CD4-positive, alpha-beta T cell treated with Interleukin-4 for 4 hours (primary cell): ENCODE data around the gene FBXL7.

Source experiments
- DNase-seq: peaks from one replicate; pipeline ENCODE4 v3.0.0-alpha.2; 2020

Gene FBXL7

GRCh38 chr5:15547261-15547839, 47.4 kb downstream of the FBXL7 start:
- DNase-seq: no peak

DNA sequence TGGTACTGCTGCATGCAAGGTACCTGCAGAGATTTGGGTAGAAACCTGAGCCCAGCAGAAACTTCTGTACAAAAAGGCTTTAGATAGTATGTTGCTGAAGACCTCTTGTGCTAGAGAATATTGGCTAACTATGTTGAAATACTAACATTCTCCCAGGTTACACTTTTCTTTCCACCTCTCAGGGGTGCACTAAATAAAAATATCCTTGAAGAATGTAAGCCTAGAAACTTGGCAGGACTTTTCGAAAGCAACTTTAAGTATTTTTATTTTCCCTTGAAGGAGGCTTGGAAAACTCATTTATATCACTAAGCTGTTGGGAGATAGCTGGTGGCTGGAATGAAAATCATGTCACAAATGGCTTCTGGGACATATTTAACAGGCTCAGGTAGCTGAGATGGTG, 50.0 kb downstream of the FBXL7 start:
- no peak for DNase-seq

DNA sequence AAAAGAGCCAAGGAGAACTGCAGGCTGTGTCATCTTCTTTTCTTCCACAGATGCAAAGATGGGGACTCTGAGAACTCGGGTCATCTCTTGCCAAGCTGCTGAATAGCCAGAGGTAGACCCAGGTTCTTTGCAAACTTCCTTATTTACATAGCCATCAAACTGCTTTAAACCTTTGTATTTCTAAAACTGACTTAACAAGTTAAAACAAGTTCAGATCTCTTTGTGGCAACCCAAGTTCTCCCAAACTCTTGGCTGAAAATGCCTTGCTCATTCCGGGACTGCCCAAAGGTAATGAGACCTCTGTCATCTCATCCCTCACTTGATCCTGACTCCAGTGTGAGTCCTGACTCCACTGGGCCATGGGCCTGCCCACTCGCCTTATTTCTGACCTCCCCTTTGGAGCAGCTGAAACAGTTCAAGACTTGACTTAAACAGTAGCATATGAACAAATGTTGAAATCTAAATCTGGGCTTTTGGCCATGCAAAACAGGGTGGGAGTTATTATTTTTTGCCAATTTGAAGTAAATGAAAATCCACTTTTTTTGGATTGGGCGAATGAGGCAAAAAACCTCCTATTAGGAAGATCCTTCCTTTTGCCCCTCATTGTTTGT, 50.6 kb downstream of the FBXL7 start:
- DNase-seq: no peak

- DNase-seq: no peak
These were observed 51.1 kb downstream of the FBXL7 start for GRCh38 chr5:15551113-15551504.

DNA sequence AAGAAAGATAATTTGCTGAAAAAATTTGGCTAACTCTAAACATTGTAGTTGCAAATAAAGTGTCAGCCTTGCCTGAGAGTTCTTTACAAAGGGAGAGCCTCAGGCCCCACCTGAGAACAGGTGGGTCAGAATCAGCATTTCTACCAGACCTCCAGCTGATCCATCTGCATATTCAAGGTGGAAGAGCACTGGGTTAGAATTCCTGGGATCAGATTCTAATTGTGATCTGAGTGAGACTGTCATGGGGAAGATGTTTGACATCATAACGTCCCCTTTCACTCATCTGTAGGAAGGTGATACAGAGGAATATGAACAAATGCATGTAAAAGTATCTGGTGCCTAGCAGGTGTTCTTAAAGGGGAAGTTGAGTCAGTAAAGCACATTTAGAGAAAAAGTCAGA, 54.6 kb downstream of the FBXL7 start:
- DNase-seq: no peak

DNA sequence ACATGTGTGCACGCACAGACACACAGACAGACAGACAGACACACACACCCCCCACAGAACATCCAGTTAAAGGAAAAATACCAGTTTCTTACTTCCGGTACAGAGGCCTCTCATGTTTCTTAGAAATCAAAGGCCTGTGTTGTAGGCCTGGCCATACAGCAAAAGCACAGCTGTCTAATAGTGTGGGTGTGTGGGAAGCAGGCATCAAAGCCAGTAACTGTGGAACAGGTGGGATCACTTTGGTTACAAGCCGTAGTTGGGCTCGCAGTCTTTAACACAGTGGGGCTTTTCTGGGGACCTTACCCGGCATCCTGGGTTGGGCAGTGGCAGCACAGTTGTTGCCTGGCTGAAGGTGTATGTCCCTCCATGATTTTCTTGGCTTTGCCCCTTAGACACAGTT, 55.2 kb downstream of the FBXL7 start:
- DNase-seq: no peak

GRCh38 chr5:15558240-15558639, 58.3 kb downstream of the FBXL7 start:
- no peak for DNase-seq

GRCh38 chr5:15558681-15559080, 58.7 kb downstream of the FBXL7 start:
- no peak for DNase-seq

- DNase-seq: no peak
These were observed 60.4 kb downstream of the FBXL7 start for GRCh38 chr5:15560421-15560820.

DNA sequence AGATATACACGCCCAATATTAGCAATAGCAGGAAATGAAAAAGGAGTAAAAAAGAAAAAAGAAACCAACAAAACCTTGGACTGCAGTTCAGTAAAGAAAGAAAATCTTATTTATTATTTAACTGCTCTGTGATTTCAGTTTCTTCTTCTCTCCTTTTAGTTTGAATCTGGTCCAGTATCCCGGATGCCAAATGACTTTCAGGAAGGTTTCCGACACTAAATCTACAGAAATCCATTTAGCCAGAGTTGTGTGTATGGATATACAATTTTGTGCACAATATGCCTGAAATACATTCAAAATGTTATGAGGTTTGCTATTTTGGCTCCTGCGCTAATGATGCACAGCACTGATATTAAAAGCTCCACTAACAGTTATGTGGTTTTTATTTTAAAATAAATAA, 64.5 kb downstream of the FBXL7 start:
- no peak for DNase-seq

- no peak for DNase-seq
These were observed 65.0 kb downstream of the FBXL7 start for GRCh38 chr5:15564957-15565356.

- DNase-seq: no peak
These were observed 66.3 kb downstream of the FBXL7 start for GRCh38 chr5:15566306-15566705.

DNA sequence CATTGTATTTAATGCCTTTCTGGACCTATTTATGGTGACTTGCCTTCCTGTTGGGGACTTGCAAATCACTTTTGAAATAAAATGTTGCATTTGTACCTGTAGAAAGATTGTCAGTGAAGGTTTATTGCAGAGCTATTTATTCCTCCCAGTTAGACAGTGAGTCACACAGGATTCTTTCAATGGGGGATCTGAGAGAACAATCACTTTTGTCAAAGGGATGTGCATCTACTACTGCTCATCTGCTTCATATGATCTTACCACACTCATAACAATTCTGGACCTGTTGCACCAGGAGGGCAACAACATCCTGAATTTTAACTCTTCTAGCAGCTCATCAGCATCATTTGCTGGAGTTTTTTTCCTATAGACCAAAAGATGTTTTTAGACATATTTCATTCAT, 66.8 kb downstream of the FBXL7 start:
- no peak for DNase-seq

DNA sequence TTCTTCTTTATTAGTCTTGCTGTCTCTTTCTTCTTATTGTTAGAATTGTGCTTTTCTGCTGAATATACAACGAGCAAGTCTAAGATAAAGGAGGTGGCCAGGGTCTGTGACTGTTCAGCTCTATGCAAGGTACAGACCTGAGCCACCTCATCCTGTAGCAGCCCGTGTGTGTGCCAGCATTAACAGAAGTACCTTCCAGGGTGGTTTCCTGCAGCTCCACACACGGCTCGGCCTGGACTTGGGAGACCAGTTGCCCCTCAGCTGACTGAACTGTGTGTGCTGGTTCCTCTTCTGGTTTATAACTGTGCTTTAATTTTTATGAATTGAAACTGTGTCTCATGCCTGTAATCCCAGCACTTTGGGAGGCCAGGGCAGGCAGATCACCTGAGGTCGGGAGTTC, 70.5 kb downstream of the FBXL7 start:
- DNase-seq: no peak

DNA sequence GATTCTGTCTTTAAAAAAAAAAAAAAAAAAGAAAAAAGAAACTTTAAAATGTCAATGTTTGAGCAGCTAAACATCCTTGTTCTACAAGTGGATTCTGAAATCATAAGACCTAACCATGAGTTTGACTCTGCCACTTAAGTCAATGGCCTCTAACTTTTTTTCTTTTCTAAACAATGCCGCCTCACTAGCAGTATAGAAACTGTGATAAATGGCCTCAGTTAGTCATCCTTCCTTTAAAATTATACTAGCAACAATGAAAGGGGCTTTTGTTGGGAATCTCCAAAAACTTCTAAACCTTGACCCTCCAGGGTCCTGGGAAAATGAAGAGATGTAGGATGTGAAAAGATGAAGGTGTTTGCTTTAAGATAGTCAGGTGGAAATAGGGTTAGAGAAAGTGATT, 71.1 kb downstream of the FBXL7 start:
- no peak for DNase-seq

DNA sequence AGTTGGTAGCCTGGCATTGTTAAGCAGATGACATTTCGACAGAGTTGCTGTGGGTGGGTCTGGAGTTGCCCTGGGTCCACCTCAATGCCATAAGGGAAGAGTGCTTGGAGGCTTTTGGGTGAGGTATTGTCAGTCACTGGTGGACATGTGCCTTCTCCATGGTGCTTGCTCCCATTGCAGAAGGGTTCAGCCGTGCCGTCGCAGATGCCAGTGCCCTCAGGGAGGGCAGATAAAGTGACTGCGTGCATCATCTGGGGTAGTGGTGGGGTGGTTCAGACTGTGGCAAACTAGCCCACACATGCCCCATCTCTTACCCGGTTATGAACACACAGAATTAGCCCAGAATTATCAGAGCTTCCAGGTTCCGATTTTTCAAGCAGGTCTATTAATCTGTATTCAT, 71.6 kb downstream of the FBXL7 start:
- no peak for DNase-seq

GRCh38 chr5:15573590-15573989, 73.6 kb downstream of the FBXL7 start:
- no peak for DNase-seq

DNA sequence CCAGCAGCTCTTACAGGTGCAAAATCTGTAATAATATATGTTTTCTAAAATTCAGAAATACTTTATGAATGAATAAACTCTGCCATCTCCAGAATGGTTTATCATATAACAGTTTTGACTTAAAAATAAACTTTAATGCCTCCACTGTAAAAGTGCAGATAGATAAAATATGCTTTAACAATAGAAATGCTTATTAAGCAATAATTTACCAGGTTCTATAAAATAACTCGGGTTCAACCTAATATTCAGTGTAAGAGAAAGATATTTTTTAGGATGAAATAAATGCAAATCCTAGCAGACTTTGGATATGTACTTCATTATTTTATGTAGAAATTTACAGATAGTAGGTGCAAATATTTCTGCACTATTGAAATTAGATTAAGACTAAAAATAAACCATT, 74.1 kb downstream of the FBXL7 start:
- no peak for DNase-seq

DNA sequence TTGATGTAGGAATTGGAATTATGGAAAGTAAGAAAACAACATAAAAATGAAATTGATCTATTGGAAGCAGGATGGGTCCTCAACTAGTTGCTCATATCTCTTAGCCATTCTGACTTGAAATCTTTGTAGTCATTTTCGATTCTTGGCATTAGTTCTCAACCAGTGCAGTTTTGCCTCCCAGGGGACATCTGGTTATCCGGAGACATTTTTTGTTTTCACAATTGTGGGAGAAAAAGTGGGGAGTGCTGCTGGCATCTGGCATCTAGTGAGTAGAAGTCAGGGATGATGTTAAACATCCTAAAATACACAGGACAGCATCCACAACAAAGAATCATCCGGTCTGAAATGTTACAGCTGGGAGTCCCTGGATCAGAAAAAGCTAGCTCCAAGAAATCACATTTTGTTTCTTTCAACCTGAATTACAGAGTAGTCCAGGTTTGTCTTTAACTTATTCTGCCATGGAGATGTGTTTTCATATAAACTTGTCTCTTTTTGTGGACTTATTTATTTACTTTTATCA, 74.9 kb downstream of the FBXL7 start:
- no peak for DNase-seq

- no peak for DNase-seq
These were observed 75.7 kb downstream of the FBXL7 start for GRCh38 chr5:15575666-15576065.

DNA sequence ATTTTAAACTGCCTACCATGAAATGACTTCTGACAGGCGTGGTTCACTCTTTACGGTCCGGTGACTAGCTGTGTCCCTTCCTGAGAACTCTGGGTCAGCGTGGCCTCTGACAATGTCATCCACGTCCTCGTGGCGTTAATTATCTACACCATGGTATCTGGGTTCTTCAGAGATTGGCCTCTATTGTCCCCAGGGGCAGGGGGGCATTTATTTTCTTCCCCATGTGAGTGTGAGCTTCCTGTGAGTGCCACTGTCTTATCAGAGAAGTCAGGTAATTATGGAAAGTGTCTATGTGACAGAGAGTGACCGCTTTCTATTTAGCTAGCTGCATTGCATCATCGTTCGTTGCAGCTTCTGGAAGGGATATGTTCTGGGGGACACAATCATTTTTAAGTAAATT, 77.2 kb downstream of the FBXL7 start:
- no peak for DNase-seq

- DNase-seq: no peak
These were observed 77.9 kb downstream of the FBXL7 start for GRCh38 chr5:15577831-15578230.

DNA sequence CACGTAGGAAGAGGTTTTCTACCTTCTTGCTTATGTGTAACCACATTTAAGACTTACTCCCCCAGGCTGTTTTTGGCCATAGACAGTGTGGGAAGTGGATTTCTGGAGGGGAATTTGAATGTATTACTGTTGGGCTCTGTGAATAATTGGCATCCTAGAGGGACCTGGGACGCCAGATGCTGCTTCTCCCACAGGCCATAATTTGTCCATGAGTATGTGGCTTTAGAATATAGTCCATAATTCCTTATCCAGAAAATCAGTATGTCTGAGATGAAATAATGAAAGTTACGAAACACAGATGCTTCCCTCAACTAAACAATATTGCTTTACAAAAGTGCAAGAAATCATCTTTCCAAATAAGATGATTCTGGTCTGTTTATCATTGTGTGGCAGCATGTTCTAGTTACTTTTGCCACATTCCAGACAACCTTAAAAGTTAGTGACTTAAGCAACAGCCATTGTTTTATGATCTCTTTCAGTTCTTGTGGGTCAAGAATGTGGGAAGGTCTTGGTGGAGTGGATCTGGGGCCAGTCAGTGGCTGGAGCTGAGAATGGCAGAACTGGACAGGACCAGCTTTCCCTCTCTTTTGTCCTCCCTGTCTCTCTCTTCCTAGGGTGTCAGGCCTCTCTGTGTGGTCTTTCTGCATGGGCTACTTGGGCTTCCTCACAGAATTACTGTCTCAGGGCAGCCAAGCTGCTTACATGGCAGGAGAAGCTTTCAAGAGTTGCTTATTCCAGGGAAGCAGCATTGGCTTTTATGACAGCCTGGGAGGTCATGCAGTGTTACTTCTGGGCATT, 79.4 kb downstream of the FBXL7 start:
- DNase-seq: no peak

- no peak for DNase-seq
These were observed 84.5 kb downstream of the FBXL7 start for GRCh38 chr5:15584528-15584927.
